ENCODE data around the gene EID2B. TPM values are rescaled to one million over a fixed set of nuclear protein-coding genes. Genes with fewer than 3 reads are reported as not detected.

Gene EID2B
- total RNA-seq, 4 donors from 2014 or later = 0.80 to 2.4 (median 1.2) TPM

DNA sequence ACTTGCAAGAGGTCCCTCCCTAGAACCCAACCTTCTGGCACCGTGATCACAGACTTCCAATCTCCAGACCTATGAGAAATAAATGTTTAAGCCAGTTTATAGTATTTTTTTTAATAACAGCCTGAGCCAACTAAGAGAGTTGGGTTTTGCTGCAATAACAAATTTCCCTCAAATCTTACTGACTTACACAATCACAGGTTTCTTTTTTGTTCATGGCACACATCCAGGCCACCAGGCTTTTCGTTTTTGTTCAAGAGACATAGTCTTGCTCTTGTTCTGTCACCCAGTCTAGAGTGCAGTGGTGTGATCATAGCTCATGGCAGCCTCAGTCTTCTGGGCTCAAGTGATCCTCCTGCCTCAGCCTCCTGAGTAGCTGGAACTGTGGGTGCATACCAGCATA lies 19.7 kb downstream of the EID2B start:
- whole genome bisulfite sequencing = 60% methylated on average over 2 of the region's 2 CpGs
- no peak overlapping the region for H3K27ac ChIP-seq
- TF ChIP-seq POLR2A (IDR thresholded peaks at IDR 0.05) = no peak
- TF ChIP-seq EP300 (IDR thresholded peaks at IDR 0.05) = no peak
- H3K27me3 ChIP-seq = peaks cover 82% of the 10 kb centered on the region
- H3K4me3 ChIP-seq = no peak overlapping the region
- H3K36me3 ChIP-seq = no peaks in the 10 kb centered on the region
- no peaks in the 10 kb centered on the region for H3K9me3 ChIP-seq
- DNase-seq (ENCODE audit: low spot score in 2 of 2) = no peak
- H3K4me1 ChIP-seq = peaks cover 13% of the 10 kb centered on the region

DNA sequence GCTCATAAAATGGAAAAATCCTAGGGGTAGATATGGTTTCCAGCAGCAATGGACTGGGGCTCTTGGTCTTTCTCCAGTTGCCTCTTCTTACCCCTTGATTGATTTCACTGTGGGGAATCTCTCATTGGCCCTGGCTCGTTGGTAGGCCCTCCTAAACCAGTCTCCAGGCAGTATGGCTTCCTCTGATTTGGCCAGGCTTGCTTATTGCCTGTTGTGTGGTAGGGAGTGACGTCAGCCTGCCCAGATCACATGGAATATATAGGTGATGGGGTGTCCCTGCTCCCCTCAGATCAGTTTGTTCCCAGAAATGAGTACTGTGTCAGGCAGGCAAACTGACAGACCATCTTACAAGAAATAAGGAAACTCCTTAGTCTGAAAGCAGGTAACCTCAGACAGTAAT lies 23.4 kb downstream of the EID2B start:
- no peak overlapping the region for H3K4me3 ChIP-seq
- TF ChIP-seq POLR2AphosphoS5 (IDR thresholded peaks at IDR 0.05) = no peak
- TF ChIP-seq, protein P1, sequence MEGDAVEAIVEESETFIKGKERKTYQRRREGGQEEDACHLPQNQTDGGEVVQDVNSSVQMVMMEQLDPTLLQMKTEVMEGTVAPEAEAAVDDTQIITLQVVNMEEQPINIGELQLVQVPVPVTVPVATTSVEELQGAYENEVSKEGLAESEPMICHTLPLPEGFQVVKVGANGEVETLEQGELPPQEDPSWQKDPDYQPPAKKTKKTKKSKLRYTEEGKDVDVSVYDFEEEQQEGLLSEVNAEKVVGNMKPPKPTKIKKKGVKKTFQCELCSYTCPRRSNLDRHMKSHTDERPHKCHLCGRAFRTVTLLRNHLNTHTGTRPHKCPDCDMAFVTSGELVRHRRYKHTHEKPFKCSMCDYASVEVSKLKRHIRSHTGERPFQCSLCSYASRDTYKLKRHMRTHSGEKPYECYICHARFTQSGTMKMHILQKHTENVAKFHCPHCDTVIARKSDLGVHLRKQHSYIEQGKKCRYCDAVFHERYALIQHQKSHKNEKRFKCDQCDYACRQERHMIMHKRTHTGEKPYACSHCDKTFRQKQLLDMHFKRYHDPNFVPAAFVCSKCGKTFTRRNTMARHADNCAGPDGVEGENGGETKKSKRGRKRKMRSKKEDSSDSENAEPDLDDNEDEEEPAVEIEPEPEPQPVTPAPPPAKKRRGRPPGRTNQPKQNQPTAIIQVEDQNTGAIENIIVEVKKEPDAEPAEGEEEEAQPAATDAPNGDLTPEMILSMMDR (IDR thresholded peaks at IDR 0.05) = no peak
- TF ChIP-seq EP300 (IDR thresholded peaks at IDR 0.05) = no peak
- TF ChIP-seq POLR2A (IDR thresholded peaks at IDR 0.05) = no peak
- 45% methylated on average over 2 of the region's 2 CpGs for WGBS
- no peak overlapping the region for H3K27ac ChIP-seq
- no peaks in the 10 kb centered on the region for H3K36me3 ChIP-seq
- H3K9me3 ChIP-seq = no peaks in the 10 kb centered on the region
- peaks cover 82% of the 10 kb centered on the region for H3K27me3 ChIP-seq
- DNase-seq (ENCODE audit: low spot score in 2 of 2) = no peak
- H3K4me1 ChIP-seq = peaks cover 16% of the 10 kb centered on the region

DNA sequence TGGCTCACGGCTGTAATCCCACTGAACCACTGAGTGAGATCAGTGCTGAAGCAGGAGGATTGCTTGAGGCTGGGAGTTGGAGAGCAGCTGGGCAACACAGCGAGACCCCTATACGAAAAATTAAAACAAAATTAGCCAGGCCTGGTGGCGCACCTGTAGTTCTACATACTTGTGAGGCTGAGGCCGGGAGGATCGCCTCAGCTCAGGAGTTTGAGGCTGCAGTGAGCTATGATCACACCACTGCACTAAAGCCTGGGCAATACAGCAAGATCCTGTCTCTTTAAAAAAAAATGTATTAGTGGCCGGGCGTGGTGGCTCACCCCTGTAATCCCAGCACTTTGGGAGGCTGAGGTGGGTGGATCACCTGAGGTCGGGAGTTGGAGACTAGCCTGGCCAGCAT lies 24.0 kb downstream of the EID2B start:
- Histone ChIP-seq H3K36me3 (no peaks in the 10 kb centered on the region), H3K4me3 (no peak overlapping the region), H3K4me1 (peaks cover 16% of the 10 kb centered on the region), H3K27ac (no peak overlapping the region), H3K9me3 (no peaks in the 10 kb centered on the region), H3K27me3 (peaks cover 82% of the 10 kb centered on the region)
- no peak for DNase-seq (ENCODE audit: low spot score in 2 of 2)
- TF ChIP-seq, protein P1 (IDR thresholded peaks at IDR 0.05) = no peak
- TF ChIP-seq POLR2A (IDR thresholded peaks at IDR 0.05) (no peak), POLR2AphosphoS5 (IDR thresholded peaks at IDR 0.05) (no peak), EP300 (IDR thresholded peaks at IDR 0.05) (no peak)
- WGBS = 83% methylated on average over 9 of the region's 9 CpGs

DNA sequence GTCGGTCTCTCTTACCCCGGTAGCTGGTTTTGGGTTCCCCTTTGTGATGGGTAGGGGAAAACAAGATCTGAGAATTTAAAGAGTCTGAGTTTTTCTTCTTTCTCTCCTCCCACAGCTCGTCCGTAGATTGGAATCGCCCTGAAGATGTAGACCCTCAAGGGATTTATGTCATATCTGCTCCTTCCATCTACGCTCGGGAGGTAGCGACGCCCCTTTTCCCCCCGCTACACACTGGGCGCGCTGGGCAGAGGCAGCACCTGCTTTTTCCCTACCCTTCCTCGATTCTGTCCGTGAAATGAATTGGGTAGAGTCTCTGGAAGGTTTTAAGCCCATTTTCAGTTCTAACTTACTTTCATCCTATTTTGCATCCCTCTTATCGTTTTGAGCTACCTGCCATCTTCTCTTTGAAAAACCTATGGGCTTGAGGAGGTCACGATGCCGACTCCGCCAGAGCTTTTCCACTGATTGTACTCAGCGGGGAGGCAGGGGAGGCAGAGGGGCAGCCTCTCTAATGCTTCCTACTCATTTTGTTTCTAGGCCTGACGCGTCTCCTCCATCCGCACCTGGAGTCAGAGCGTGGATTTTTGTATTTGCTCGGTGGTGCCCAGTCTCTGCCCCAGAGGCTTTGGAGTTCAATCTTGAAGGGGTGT lies 24.8 kb downstream of the EID2B start:
- Histone ChIP-seq H3K27ac (no peak overlapping the region), H3K27me3 (peaks cover 80% of the 10 kb centered on the region), H3K4me3 (peak overlapping the region; percentile 48), H3K9me3 (no peaks in the 10 kb centered on the region), H3K36me3 (no peaks in the 10 kb centered on the region), H3K4me1 (peaks cover 21% of the 10 kb centered on the region)
- 27% methylated on average over 24 of the region's 24 CpGs for WGBS
- no peak for DNase-seq (ENCODE audit: low spot score in 2 of 2)
- no peak for TF ChIP-seq EP300 (IDR thresholded peaks at IDR 0.05)
- no peak for TF ChIP-seq POLR2A (IDR thresholded peaks at IDR 0.05)
- TF ChIP-seq, protein P1 (IDR thresholded peaks at IDR 0.05) = no peak
- no peak for TF ChIP-seq POLR2AphosphoS5 (IDR thresholded peaks at IDR 0.05)

DNA sequence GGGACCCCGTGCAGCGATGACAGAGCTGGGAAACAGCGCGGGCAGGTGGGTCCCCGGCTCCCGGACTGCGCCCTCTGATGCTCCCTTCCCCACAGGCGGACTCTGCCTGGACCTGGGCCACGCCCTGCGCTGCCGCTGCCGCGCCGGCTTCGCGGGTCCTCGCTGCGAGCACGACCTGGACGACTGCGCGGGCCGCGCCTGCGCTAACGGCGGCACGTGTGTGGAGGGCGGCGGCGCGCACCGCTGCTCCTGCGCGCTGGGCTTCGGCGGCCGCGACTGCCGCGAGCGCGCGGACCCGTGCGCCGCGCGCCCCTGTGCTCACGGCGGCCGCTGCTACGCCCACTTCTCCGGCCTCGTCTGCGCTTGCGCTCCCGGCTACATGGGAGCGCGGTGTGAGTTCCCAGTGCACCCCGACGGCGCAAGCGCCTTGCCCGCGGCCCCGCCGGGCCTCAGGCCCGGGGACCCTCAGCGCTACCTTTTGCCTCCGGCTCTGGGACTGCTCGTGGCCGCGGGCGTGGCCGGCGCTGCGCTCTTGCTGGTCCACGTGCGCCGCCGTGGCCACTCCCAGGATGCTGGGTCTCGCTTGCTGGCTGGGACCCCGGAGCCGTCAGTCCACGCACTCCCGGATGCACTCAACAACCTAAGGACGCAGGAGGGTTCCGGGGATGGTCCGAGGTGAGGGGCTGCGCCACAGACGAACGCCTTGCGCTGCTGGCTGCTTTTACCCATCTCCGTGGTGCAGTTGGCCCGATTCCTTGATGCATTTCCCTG lies 25.5 kb downstream of the EID2B start:
- no peaks in the 10 kb centered on the region for H3K9me3 ChIP-seq
- peak overlapping the region; percentile 48 for H3K4me3 ChIP-seq
- peaks cover 77% of the 10 kb centered on the region for H3K27me3 ChIP-seq
- DNase-seq (ENCODE audit: low spot score in 2 of 2) = no peak
- WGBS = 5% methylated on average over 49 of the region's 96 CpGs
- TF ChIP-seq, protein P1 (IDR thresholded peaks at IDR 0.05) = no peak
- no peak for TF ChIP-seq POLR2AphosphoS5 (IDR thresholded peaks at IDR 0.05)
- TF ChIP-seq POLR2A (IDR thresholded peaks at IDR 0.05) = no peak
- TF ChIP-seq EP300 (IDR thresholded peaks at IDR 0.05) = no peak
- H3K36me3 ChIP-seq = no peaks in the 10 kb centered on the region
- H3K4me1 ChIP-seq = peaks cover 25% of the 10 kb centered on the region
- no peak overlapping the region for H3K27ac ChIP-seq
